ELF-1 (cell line): ENCODE data around the gene MED13L.

Experiments
- DNase-seq: peaks from one replicate; pipeline ENCODE4 v3.0.0-alpha.2; 2016; ENCODE audit warnings: low read depth, low spot score

Gene MED13L

GRCh38 chr12:115975411-115975810, 302.1 kb downstream of the MED13L start:
- no peak for DNase-seq

GRCh38 chr12:115973968-115974724, 303.3 kb downstream of the MED13L start:
- no peak for DNase-seq

DNA sequence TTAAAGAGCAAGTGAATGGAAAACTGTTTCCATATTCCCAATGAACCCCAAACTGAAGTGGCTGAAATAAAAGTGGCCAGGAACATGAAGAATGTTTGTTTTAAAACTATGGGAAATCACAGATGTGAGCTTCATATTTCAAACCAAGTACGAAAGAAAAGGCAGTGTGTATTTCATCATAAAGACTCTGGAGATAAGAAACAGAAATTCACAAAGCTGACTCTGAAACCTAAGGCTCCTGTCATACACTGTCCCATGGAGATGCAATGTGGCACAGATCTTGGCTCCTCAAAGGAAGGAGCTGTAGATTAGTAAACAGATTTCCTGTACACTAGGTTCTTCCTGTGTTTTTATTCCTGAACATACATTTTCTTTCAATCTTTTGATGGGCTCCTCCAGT, 304.4 kb downstream of the MED13L start:
- no peak for DNase-seq

DNA sequence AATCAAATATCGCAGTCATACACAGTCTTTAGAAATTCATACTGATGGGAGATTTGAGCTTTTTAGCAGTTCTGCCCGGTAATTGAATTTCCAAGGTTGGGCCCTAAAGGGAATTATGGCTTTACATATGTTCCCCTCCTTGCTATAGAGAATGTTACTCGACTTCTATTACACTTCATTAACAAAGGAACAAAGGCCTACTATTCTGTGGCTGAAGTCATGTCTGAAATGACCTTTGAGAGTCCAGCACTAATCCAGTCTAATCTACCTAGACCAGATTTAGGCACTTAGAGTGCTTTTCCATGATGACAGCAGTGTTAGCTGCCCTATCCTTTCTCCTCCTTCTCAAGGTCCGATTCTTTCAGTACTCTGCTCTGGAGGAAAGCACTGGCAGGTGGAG, 305.3 kb downstream of the MED13L start:
- DNase-seq = no peak

GRCh38 chr12:115968211-115968610, 309.3 kb downstream of the MED13L start:
- no peak for DNase-seq

- no peak for DNase-seq
Measured at GRCh38 chr12:115966376-115966775, 311.1 kb downstream of the MED13L start.

- DNase-seq = no peak
Measured at GRCh38 chr12:115964626-115965025, 312.9 kb downstream of the MED13L start.

- DNase-seq = no peak
Measured at GRCh38 chr12:115964214-115964613, 313.3 kb downstream of the MED13L start.

- no peak for DNase-seq
Measured at GRCh38 chr12:115962216-115962615, 315.3 kb downstream of the MED13L start.

- peak; percentile 81 for DNase-seq
Measured at GRCh38 chr12:115960868-115961802, 316.4 kb downstream of the MED13L start.

- no peak for DNase-seq
Measured at GRCh38 chr12:115957686-115958290, 319.7 kb downstream of the MED13L start.

DNA sequence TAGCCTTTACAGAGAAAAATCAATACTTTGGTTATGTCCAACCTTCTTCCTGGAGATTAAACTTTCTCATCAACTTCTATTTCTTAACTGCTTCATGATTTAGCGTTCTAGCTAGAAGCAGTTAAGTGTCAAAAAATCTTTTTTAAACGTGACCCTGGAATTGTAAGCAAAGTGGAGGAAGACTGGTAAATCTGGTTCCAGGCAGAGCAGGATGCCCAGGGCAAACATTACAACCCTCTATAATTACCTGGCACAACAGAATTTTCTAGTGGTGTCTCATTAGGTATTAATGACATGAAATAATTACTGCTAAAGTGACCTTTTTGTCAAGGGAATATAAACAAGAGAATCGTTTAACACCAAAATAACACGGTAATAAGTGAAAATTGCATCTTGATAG, 320.8 kb downstream of the MED13L start:
- DNase-seq = no peak

DNA sequence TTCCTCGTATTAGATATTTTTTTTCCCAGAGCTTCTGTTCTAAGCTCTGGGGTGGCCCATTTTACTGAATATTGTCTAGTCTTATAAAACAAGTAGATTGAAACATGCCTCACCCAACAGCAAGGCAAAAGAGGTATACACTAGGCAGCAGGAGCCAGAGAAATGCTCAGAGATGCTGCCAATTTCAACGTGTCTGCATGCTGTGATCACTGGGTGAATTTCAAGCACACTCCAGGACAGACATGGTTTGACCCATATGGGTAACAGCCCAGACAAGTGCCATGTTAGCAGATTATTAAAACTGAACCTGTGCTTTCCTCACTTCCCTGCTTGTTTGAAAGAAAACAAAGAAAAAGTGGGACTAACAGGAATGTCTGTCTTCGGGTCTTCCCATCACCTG, 321.3 kb downstream of the MED13L start:
- no peak for DNase-seq

- no peak for DNase-seq
Measured at GRCh38 chr12:115953450-115953849, 324.0 kb downstream of the MED13L start.

GRCh38 chr12:115953031-115953430, 324.5 kb downstream of the MED13L start:
- no peak for DNase-seq

DNA sequence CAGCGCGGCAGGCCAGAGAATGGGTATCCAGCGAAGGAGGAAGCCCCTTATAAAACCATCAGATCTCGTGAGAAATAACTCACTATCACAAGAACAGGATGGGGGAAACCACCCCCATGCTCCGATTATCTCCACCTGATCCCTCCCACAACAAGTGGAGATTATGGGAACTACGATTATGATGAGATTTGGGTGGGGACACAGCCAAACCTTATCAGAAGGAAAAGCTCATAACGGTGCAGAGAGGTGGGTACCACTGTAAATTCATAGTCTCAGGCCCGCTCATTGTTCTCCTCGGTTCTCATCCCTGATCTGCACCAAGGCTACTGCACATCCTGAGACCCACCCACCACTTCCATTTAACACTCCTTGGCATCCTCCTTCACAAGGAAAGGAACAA, 326.5 kb downstream of the MED13L start:
- DNase-seq = no peak

DNA sequence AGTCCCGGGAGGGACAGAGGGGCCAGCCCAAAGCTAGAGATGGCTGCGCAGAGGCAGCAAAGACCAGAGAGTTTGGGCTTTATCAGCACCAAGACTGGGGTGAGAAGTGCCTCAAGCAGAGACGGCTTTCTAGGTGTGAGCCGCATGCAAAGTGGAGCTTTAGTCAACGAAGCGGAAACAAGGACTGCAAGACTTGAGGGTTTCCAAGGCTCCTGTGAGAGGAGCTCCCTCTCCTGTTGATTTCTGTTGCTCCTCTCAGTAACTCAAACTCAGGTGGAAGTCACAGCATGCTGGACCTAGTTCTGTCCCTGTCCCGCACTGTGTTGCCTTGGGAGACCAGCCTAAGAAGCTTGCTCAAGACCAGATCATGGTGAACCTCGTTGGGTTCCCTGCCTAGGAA, 327.8 kb downstream of the MED13L start:
- DNase-seq = no peak

DNA sequence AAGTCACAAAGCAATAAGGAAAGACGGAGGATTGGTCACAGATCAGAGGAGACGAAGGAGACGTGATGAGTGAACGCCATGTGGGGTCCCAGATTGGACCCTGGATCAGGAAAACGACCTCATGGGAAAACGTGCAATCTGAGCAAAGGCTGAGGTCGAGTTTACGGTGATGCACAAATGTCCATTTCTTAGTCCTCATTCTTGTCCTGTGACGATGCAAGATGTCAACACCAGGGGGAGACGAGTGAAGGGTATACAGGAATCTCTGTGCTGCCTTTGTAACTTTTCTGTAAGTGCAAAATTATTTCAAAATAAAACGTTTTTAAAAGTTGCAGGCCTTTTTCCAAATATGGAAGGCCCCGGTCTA, 329.8 kb downstream of the MED13L start:
- no peak for DNase-seq

DNA sequence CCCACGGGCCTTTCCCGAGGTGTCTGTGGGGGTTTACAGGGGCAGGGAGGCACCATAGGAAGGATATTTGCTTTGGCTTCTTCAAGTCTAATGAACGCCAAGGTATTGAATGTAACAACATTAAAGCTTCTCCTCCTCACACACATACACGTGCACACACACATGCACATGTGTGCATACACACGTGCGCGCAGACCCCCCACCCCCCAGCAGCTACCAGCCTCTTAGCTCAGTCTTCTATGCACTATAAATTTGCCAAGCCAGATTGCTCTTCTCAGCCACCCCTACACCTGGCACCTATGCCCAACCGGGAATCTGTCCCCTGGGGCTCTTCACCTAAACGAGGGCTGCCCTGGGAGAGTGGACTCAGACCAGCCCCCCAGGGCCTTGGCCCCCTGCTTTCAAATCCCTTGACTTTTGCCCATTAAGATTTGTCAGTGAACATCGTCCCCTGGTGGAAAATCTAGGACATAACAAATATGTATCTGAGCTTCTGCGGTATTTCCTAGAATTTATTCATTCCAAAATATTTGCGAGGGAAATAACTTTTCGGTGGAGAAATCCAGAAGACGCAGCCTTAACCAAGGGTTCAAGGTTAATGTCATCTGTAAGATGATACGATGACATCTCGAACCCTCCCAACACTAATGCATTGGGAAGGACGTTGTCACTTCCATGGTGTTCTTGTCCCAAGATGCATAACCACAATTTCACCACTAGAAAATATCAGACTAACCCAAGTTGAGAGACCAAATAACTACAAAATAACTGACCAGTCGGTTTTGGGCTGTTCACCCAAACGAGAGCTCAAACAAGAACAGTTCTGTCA, 330.4 kb downstream of the MED13L start:
- no peak for DNase-seq

DNA sequence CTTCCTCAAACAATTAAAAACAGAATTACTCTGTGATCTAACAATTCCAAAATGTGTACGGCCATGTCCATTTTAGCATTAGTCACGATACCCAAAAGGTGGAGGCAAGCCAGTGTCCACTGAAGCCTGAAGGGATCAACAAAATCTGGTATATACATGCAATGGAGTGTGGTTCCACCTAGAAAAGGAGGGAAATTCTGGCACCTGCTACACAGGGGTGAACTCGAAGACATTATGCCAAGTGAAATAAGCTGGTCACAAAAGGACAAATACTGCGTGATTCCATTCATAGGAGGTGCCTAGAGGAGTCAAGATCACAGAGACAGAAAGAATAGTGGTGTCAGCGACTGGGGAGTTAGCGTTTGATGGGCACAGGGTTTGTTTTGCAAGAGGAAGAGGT, 331.4 kb downstream of the MED13L start:
- DNase-seq = no peak

GRCh38 chr12:115945491-115945885, 332.0 kb downstream of the MED13L start:
- no peak for DNase-seq
